ENCODE results near the gene PRTG. TPM values are rescaled to one million over a fixed set of nuclear protein-coding genes. Genes with fewer than 3 reads are reported as not detected.
"Not testable (repeated sequence)": the region's sequence is repeated elsewhere in the genome, so short reads cannot be mapped to it uniquely, and the experiment has no call there.

The PRTG gene
- total RNA-seq, 1 experiment from 2014 or later = 45.9 TPM

DNA sequence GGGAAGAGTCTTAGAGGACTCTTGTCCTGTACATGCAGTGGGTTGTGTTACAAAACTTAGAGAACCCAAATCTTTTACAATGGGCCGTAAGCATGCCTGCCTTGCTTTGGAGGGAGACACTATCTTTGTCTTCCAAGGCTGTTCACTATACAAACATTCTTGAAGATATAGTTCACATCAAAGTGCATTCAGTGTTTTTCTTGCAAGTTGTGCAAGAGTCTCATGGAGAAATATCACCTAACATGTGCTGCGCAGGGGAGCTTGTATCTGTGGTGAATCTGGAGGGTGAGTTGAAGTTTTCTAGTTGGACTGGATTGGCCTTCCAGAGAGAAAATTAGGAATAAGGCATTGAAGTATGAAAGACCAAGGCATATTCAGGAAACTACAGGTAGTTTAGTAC lies 7.8 kb upstream of the PRTG start:
- in situ Hi-C loops (cut with HindIII; ENCODE audit: low sequenced_read_pairs) = no loop called here
- DNase-seq (ENCODE audit: low spot score) = no peak

DNA sequence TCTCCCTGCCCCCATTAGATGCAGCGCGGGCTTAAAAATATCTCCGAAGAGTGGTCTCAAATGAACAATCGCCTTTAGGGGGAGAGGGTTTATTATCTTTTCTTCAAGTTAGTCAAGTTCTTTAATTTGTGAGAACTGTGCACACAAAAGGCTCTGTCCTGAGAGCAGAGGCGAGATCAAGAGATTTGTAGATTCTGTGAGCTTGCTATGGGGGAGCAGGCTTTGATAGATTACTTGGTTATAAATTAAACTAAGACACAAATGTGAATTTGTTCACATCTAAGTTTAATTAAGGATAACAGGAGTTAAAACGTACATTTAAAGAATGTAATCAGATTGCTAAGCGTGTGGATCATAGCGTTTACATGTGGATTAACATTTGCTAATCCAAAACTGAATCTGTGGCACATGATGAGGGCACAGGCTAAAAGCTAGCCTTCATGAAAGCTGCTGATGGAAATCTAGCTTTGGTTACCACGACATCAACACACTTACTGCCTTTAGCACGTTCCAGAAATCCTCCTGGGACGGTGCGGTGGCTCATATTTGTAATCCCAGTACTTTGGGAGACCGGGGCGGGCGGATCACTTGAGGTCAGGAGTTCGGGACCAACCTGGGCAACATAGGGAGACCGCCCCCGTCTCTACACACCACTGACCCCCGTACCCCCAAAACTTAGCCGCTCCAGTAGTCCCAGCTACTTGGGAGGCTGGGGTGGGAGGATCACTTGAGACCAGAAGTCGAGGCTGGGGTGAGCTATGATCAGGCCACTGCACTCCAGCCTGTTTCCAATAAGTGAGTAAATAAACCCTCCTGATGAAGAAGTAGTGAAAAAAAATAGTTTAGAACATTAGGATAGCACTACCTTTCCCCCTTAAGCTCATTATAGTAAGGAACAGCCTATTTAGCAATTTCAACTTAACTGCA lies 1.0 kb upstream of the PRTG start:
- DNase-seq (ENCODE audit: low spot score) = no peak
- in situ Hi-C loops (cut with HindIII; ENCODE audit: low sequenced_read_pairs) = no loop called here

DNA sequence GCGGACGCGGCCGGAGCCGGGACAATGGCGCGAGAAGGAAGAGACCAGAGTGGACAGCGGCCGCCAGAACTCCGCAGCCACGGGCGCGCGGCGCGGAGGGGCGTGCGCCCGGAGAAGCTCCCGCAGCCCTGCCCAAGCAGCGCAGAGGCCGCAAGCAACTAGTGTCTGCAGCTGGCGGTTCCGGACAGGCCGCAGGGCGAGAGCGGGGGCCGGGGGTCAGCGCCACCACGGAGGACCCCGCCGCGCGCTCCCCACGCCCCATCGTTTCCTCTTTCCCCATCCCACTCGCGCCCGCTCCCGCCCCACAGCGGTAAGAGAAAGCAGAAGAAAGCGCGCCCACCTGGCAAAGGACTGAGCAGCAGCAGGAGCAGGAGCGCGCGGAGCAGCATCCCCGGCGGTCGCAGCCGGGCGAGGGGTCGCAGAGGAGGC lies 440 bp downstream of the PRTG start:
- in situ Hi-C loops (cut with HindIII; ENCODE audit: low sequenced_read_pairs) = no loop called here
- DNase-seq (ENCODE audit: low spot score) = no peak

DNA sequence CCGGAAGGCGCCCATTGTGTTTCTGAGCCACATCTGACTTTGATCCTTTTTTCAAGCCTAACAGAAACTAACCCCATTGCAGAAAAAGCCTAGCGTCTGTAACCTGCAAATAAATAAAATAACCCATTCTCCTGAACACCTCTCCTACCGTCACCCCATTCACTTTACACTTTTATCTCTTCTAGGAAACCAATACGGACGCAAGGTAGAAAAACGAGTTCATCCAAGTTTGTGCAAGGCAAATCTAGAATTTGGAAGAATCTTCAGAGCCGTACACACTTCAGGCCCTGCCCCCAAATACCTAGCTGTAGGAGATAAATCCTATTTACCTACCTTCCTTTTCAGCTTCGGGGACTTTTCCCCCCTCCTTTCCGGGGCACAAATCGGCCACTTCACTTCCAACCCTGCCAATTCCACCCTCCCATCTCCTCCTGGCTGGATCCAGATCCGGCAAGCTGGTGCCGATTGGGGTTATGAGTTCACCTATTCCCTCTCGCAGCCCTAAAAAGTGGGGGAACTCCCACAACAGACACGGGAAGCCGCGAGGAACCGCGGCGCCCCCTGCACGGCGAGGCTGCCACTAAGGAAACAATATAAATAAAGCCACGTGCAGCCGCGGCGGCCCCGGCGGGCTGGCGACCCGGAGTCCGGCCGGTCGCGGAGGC lies 987 bp downstream of the PRTG start:
- no peak for DNase-seq (ENCODE audit: low spot score)
- in situ Hi-C loops (cut with HindIII; ENCODE audit: low sequenced_read_pairs) = no loop called here

DNA sequence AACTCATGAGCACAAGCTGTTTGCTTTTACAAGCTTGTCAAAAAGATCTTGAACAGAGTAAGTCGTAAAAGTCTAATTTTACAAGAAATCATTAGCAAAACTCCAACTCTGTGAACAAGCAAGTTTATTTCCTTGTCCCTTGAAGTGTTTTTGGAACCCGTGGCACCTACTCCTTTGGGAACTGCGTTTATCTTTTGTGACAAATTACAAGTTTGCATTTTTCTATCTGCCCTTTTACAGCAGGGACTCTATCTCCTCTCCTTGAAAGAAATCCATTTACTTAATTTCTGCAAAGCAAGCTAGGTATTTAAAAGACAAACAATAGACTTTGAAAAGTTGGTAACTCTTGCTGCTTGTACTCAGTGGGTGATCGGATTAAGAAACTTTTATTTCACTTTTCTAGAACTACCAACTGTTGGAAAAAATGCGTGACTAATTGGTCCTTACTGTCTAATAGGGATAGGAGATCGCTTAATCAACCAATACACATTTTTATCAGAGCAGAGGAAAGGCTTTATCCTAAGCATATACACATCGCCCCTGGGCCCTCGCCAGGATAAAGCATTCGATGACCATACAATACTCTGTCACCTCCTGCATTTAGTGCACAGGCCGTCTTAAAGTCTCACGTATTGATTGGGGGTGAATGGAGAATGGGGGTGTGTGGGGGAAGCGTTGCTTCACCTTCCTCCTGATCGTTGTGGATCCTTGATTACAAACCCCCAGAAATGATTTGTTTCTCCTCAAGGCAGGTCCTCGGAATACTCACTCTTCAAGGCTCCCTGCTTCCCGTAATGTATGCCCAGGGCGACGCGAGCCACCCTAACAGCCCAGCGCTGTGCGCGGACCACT lies 1.7 kb downstream of the PRTG start:
- no peak for DNase-seq (ENCODE audit: low spot score)
- in situ Hi-C loops (cut with HindIII; ENCODE audit: low sequenced_read_pairs) = no loop called here

DNA sequence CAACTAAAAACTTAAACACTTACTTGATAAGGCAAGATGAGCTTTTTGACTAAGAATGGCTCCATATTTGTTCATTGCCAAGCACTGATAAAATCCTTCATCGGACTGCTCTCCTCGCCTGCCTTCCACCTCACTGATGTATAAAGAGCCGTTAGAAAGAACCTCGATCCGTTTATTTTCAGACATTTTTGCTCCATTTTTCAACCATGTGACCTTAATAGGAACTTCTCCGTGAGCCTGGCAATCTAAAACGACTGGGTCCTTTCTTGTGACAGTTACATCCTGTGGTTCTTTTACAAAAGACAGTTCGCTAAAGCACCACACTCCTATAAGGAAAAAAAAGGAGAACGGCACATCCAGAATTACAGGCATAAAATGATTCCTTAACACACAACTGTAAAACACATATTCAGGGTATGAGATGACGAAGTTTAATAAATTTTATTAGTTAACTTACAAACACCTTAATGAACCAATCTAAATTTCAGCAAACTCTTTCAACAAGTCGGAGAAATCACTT lies 2.5 kb downstream of the PRTG start:
- DNase-seq (ENCODE audit: low spot score) = no peak
- in situ Hi-C loops (cut with HindIII; ENCODE audit: low sequenced_read_pairs) = no loop called here

DNA sequence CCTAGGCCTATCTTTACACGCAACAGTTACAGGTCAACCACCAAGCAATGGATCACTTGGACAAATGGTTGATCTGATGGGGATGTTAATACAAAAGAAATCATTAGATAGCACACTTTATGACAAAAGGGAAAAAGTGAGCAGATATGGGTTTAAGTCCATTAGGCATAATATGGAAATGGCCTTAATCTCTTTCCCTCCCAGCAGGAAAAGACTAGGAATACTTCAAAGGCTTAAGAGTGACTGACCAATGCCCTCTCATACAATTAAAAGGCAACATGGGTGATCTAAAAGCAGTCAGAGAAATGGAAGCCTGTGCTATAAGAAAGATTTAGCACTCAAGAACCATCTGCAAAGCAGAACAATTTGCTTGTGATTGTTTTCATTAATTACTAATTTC lies 3.3 kb downstream of the PRTG start:
- DNase-seq (ENCODE audit: low spot score) = no peak
- in situ Hi-C loops (cut with HindIII; ENCODE audit: low sequenced_read_pairs) = no loop called here

DNA sequence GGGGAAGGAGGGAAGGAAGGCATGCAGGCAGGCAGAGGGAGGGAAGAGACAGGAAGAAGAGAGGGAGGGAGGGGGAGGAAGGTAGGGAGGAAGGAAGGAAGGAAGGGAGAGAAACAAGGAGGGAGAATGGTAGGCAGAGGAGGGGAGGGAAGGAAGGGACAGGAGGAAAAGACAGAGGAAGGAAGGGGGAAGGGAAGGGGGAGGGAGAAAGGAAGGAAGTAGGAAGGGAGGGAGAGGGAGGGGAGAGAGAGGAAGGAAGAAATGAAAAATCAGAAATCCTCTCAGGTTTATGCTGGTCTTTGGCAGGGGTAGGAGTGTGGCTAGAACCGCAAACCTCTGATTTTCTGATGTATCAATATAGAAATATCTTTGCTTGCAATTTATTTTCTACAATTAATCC lies 4.2 kb downstream of the PRTG start:
- in situ Hi-C loops (cut with HindIII; ENCODE audit: low sequenced_read_pairs) = no loop called here
- no peak for DNase-seq (ENCODE audit: low spot score)

DNA sequence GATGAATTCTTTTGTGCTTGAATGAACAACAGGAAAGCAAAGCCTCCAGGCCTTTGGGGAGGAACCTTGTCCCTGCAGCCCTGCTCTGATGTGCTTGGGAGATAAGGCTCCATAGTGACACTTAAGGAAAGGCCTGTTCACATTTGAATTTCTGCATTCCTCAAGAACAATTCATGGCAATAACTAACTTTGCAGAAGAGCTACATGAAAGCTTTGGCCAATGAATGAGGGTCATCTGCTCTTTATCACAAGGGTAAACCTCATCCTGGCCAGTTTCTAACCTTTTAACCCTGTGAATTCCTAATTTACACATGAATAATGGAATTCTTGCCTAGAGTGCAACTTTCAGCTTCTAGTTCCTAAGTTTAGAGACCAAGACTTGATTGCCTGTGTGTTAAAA lies 5.6 kb downstream of the PRTG start:
- in situ Hi-C loops (cut with HindIII; ENCODE audit: low sequenced_read_pairs) = no loop called here
- no peak for DNase-seq (ENCODE audit: low spot score)

DNA sequence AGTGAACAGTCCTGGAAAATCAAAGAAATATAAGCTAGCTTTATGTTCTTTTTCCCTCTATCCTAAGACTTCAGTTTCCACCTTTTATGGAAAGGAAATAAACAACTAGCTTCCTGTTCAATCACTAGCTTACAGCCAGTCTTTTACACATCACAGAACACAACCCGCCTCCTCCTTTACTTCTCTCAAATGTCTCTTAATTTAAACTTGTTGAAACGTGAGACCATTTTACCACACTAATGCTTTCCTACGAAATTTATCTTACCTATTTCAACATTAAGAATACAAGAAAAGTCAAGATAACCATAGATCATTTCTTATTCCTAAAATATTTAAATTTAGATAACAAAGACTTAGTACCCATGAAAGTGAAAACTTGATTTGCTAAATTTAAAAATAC lies 6.2 kb downstream of the PRTG start:
- in situ Hi-C loops (cut with HindIII; ENCODE audit: low sequenced_read_pairs) = no loop called here
- DNase-seq (ENCODE audit: low spot score) = no peak

DNA sequence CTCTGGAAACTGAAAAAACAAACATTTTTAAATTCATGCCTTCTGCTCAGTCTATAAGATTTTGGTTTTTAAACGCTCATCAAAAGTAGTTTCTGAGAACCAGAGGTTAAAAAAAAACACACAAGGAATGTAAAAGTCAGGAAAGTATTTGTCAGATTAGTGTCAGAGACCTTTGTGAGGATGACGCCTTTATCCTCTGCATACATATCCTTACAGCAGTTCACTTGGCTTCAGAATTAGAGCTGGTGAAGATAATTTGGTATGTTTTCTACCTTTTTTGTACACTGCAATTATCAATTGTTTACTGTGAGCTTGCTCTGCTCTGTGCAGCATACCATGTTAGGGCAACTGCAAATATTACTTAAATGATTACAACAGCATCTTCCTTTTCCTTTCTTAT lies 8.3 kb downstream of the PRTG start:
- in situ Hi-C loops (cut with HindIII; ENCODE audit: low sequenced_read_pairs) = no loop called here
- DNase-seq (ENCODE audit: low spot score) = no peak

DNA sequence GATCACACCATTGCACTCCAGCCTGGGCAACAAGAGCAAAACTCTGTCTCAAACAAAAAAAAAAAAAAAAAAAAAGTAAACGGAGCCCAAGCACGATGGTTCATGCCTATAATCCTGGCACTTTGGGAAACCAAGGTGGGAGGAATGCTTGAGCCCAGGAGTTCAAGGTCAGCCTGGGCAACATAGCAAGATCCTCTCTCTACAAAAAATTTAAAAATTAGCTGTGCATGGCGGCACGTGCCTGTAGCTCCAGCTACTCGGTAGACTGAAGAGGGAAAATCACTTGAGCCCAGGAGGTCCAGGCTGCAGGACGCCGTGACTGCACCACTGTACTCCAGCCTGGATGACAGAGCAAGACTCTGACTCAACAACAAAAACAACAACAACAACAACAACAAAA lies 9.5 kb downstream of the PRTG start:
- DNase-seq (ENCODE audit: low spot score); in situ Hi-C loops (cut with HindIII; ENCODE audit: low sequenced_read_pairs): not testable (repeated sequence)

DNA sequence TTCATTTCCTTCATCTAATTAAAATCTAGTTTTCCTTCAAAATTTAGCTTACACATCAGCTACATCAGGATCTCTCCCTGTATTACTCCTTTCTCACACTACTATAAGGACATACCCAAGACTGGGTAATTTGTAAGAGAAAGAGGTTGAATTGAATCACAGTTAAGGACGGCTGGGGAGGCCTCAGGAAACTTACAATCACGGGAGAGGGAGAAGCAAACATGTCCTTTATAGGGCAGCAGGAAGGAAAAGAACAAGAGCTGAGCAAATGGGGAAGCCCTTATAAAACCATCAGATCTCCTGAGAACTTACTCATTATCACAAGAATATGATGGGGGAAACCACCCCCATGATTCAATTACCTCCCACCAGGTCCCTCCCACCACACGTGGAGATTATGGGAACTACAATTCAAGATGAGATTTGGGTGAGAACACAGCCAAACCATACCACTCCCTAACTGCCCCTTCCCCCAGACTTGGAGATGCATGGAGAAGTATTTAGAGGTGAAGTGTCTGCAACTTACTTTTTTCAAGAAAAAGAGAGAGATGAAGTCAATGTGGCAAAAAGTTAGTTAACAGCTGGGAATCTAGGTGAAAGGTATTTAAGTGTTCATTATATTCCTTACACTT lies 21.3 kb downstream of the PRTG start:
- in situ Hi-C loops (cut with HindIII; ENCODE audit: low sequenced_read_pairs) = no loop called here
- no peak for DNase-seq (ENCODE audit: low spot score)

DNA sequence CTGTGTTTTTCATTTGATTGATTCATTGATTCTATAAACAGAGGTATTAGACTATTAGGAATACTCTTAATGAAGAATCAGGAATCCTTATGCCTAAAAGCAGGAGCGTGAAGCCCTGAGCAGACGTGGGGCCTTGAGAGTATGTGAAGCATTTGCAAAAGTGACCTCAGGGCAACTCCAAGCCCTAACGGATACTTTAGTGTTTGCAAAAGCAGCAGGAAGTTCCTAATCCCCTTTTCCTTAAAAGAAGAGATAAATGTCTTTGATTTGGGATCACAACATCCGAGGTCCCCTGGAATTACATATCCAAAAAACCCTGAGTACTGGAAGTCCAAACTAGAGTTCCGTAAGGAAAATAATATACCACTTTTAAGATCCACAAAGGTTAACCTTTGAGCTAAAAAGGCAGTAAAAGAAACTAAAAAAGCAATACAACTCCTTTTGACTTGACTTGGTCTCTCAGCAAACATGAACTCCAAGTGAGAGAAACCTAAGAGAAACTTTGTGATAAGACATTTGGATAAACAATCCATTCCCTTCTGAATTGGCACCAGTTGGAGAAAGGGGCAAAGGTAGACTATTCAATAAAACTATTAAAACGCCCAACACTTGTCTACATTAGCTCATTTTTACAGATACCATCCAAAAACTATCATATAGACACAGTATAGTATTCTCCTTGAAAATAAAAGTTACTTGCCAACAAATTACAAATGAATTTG lies 27.4 kb downstream of the PRTG start:
- in situ Hi-C loops (cut with HindIII; ENCODE audit: low sequenced_read_pairs) = no loop called here
- peak; percentile 10 for DNase-seq (ENCODE audit: low spot score)

DNA sequence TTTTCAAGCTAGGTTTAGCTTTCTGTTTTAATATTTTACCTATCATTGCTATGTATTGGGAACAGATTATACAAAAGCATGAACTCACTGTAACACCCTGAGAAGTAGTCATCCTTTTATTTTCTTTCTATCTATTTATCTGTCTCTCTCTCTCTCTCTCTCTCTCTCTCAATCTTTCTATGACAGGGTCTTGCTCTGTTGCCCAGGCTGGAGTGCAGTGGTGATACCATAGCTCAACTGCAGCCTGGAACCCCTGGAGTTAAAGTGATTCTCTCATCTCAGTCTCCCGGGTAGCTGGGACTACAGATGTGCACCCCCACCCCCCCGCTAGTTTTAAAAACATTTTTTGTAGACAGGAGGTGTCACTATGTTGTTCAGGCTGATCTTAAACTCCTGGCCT lies 28.9 kb downstream of the PRTG start:
- in situ Hi-C loops (cut with HindIII; ENCODE audit: low sequenced_read_pairs) = no loop called here
- no peak for DNase-seq (ENCODE audit: low spot score)

DNA sequence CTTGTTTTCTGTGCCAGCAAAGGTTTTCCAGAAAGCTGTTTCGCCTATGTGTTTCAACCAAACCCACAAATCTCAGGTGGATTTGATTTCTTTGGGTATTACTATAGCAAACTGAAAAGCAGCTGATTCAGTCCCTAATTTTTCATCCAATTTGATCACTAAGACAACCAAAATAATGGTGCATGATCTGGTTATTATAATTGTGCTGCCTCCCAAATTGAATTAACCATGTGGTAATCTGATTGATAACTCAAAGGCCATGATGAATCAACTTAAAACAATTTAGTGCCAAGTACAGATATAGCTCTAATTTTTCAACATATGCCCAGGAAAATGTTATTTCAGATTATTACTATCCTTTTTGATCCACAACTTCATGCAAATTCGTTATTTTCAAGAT lies 30.6 kb downstream of the PRTG start:
- DNase-seq (ENCODE audit: low spot score) = no peak
- in situ Hi-C loops (cut with HindIII; ENCODE audit: low sequenced_read_pairs) = no loop called here

DNA sequence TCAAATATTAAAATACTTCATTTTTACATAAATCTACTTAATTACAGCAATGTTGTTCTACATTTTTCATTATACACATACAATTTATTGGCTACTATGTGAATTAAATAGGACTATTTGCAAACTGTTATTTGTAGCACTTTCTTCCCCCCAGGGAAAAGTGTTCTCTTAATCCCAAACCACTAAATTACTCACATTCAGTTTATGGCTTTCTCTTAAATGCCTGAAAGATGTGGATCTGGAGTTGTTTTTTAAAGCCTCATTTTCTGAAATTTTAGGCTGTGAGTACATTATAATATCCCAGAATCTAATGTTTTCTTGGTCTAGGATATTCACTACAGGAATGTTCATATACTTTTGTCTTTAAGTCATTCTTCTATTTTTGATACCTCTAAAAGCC lies 32.7 kb downstream of the PRTG start:
- in situ Hi-C loops (cut with HindIII; ENCODE audit: low sequenced_read_pairs) = no loop called here

DNA sequence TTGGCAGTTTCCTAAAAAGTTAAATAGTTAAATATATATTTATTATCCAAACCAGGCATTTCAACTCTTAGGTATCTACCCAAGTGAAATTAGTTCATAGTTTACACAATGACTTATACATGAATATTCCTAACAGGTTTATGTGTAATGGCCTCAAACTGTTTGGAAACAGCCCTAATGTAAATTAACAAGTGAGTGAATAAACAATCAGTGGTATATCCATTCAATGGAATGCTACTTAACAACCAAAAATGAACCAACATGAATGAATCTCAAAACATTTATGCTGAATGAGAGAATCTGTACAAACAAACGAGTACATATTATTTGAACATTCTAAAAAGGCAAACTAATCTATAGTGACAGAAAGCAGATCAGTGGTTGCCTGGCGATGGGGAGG lies 33.5 kb downstream of the PRTG start:
- in situ Hi-C loops (cut with HindIII; ENCODE audit: low sequenced_read_pairs) = no loop called here
- DNase-seq (ENCODE audit: low spot score) = no peak

More for the DNA sequence above, 32.7 kb downstream of the PRTG start:
- DNase-seq (ENCODE audit: low spot score) = no peak

DNA sequence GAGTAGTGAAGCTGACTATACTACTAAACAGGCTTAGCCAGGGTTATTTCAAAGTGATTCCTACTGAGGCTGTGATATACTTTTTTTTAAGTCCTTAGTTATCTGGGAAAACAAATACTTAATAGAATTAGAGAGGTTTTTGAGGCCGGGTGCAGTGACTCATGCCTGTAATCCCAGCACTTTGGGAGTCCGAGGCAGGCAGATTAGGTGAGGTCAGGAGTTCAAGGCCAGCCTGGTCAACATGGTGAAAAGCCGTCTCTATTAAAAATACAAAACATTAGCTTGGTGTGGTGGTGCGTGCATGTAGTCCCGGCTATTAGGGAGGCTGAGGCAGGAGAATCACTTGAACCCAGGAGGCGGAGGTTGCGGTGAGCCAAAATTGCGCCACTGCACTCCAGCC lies 34.2 kb downstream of the PRTG start:
- in situ Hi-C loops (cut with HindIII; ENCODE audit: low sequenced_read_pairs) = no loop called here
- DNase-seq (ENCODE audit: low spot score) = no peak
